T-helper 2 cell treated with Interferon-gamma antibody and Interleukin-4, amounts not matched to agents 100 ng/mL and 5 ng/mL, for 36 hours (primary cell): ENCODE results near the gene RNF182. TPM values are rescaled to one million over a fixed set of nuclear protein-coding genes. Genes with fewer than 3 reads are reported as not detected.
"Not testable (repeated sequence)": the region's sequence is repeated elsewhere in the genome, so short reads cannot be mapped to it uniquely, and the experiment has no call there.

Experiments
- intact Hi-C: fragments of 100-400 bp; cut with micrococcal nuclease; formaldehyde crosslinking; loops from one replicate; pipeline ENCODE4 v1.15.1; 2023
- total RNA-seq: library from RNA; stranded (reverse); gene quantifications from 2 replicates; pipeline ENCODE4 v1.2.3, GENCODE V29; 2022

Gene RNF182
- total RNA-seq, 1 donor from 2014 or later, result not detected

DNA sequence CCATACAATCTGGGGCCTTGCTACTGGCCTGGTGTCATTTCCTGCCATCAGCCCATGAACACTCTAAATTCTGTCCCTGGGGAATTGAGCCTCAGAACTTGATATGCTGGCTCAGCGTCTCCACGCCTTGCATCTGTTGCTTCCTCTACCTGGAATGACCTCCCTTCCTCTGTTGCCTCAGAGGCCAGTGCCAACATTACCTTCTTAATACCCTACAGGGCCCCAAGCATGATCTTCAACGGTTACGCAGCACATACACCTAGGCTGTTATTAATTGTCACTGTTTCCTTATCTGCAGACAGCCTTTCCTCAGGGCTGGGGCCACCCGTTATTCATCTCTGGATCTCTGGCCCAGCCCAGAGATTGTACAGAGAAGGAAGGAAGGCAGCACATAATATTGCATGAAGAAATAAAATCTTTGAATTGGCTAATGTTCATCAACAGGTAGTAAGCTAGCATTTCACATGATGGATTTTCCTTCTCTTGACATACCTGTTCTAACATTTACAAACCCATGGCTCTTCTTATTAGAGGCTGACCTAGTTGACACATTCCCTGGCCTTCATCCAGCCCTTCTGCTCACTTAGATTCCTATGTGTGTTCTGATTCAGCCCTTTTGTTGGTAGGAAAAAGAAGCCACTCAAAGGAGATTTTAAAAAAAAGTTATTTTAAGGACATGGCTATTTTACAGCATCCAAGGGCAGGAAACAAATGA is 8.4 kb upstream of the RNF182 start:
- intact Hi-C loops, result loop anchor here (10.0 kb wide), 1 partner anchor 1708 kb away; no protein-coding TSS in a partner anchor

DNA sequence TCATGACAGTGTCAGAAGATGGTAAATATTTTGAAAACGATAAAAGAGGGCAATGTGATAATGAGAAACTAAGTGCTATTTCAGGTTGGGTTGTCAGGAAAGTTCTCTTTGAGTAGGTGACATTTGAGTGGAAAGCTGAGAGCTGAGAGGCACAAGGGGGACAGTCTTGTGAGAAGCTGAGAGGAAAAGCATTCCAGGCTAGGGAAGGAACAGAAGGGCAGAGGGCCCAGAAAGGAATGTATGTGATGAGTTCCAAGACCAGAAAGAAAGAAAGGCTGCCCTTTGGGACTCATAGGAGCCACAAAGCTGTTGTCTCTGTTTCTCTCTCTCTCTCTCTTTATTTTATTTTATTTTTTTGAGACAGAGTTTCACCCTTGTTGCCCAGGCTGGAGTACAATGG is 7.6 kb upstream of the RNF182 start:
- intact Hi-C loops, result loop anchor here (10.0 kb wide), 1 partner anchor 1708 kb away; no protein-coding TSS in a partner anchor

DNA sequence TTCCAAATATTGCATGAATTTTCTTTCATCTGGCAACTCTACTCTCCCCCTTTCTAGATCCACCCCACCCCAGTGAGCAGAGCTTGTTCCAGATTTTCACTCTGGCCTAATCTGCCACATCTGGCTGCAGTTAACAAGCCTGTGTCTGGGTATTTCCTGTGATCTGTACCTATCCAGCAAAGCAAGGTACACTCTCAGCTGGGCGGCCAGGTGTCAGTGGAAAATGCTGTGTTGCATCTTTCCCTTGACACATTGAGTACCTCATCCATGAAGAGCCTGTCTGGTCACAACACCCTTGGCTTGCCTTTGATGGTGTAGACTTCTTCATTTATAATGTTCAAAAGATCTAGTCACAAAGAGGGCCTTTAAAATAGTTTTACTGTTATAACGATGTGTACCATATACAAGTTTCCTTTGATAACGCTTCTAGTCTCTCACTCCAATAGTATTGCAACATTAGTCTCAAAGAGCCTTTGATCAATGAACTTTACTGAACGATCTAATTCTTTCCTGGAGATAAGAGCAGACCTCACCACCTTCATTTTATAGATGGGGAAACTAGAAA is 6.0 kb upstream of the RNF182 start:
- intact Hi-C loops, result loop anchor here (10.0 kb wide), 1 partner anchor 1706 kb away; no protein-coding TSS in a partner anchor

DNA sequence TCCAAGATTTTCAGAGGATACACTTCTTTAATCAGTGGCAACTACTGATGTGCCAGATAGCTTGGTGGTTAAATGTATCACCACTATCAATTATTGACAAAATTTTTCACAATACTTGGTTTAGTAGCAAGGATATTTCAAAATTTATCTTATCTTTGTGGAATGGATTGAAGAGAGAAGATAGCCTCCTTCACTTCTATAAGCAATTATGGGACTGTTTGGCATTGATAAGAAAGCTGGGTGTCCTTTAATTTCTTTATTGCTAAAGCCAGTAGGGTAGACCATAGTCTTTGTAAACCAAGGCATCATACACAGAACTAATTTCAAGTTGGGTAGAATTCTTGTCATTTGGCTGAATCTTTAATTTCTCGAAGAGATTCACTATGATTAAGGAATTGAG is 4.9 kb upstream of the RNF182 start:
- intact Hi-C loops, result loop anchor here (10.0 kb wide), 1 partner anchor 1705 kb away; no protein-coding TSS in a partner anchor

DNA sequence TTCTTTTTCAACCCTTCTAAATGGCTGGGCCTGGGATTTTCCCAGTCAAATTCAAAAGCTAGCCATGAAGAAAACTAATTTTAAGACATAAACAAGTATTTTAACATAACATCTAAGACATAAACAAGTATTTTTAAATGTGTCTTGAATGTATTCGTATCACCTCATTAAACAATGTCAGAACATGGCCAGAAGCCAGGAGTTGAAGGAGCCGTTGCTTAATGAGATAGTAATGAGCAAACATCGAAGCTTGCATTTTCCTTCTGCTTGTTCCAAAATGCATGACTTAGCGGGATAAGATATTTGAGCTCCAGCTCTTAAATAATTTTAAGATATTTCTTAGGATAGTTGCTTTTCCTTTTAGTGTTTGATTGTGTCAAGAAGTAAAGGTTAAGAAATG is 4.2 kb upstream of the RNF182 start:
- intact Hi-C loops, result no loop called here

DNA sequence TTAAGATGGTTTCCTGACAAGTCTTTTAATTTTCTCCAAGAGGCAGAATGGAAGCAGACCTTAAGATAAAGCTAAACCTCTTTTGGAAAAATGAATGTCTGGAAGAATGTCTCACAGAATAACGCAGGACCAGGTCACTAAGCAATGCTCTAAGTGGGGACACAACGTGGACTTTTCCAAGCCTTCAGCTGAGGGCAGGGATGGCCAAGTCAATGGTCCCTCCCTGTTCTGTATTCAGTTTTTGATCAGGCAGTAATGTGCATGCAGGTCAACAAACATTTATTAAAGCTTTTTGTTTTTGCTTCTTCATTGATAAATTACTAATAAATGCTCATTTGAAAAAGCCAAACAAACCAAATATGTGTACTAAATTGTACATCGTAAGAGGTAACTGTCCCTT is 2.0 kb upstream of the RNF182 start:
- intact Hi-C loops, result no loop called here

DNA sequence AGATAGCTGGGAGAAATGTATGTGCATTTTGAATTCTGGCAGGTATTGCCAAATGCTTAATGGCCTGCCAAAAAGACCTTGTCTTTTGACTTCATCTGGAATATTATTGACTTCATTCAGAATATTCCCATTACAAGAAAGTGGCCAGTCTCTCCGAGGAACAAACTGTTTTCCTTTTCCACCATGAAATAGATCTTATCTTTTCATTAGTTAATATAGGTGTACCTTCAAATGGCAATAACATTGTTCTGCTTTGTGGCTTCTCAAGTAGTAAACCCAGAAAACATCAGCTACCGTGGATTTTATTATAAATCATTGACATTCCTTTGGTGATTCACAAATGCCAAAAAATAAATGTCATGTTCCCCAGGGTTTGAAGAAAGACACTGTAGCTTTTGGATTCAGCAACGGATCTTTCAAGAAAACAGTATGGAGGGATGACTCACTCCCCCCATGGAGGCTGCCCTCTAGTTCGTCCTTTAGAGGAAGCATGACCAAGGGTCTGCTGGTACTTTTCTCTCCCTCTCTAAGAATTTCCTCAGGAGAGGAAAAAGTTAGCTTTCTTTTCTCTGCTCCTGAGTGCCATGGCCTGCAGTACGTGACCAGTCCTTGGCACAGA is 1.1 kb upstream of the RNF182 start:
- intact Hi-C loops, result no loop called here

DNA sequence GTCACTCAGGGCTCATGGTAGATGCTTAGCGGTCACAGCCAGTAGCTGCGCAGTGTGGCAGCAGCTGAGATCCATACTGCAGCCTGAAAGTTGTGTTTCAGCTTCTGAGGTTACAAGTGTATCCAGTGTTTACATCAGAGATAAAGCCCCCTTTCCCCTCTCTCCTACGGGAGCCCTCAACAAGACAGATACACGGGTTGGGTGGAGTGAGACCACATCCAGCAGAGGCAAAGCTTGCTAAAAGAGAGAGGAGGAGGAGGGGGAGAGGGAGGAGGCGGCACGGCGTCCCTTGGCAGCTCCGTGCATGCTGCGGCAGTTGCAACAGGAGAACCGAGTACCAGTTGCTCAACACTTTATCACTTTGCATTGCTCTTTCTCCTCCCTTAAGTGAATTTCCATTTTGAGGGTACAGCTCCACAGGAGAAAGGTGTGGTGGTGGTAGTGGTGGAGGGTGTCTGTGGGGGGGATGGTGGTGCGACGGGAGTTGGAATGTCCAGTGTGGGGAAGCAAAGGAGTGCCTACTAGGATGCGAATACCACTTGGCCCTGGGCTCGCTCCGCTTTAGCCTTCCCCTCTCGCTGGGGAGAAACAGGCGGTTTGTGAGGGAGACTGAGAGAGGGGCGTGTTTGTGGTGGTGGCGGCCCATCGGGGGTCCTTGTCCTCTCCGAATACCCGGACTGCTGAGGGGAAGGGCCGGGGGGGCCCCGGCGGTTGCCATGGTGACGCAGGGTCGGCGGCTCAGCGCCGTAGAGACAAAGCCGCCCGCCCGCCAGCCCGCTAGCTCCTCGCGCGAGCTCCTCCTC is 405 bp upstream of the RNF182 start:
- intact Hi-C loops, result no loop called here

DNA sequence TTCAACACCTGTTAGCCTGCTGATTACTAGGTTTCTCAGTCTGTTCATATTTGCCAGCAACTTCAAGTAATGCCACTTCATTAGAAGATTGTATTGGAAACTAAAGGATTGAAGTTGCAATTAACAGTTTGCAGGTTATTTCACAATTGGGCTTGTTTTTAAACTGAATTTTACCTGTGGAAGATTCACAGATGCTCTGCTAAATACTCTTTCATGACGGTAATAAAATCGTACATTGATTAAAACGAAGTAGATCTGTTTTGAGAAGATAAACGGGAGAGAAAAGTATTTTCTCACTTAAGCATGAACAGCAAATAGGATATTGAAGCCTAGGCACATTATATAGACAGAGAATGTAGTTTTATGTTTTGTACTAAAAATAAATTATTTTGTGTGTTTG is 1.6 kb downstream of the RNF182 start:
- intact Hi-C loops, result no loop called here

DNA sequence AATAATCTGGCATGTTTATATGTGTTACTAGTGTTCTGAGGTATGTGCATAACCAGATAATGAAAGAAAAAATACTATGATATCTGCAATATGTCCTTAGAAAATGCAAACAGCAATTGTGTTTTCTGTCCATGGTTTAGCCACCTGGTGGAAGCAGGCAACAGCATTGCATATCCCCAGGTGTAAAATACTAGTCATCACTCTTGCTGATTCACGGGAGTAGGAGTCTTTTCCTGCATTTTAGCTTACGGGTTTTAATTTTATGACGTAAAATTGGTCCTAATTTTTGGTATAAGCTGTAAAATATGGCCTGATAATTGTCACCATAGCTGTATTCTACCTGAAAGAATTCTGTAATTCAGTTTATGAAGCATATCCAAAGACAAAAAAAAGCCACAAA is 2.5 kb downstream of the RNF182 start:
- intact Hi-C loops, result no loop called here

DNA sequence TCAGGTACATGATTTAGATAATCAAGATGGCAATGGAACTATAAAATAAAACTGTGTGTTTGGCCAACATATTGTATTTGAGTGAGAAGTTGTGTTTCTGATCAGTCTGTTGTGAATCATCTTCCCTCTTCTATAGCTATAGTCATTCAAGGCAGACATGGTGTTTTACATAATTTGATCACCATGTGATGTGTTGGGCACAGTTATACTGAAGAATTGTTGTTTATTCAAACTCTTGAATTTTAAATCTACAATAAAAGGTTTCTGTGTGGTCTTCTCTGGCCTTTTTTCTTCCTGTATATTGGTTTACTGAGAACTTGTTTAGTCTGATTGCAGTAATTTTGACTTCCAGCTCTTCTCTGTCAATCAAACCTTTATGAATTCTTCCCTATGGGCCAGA is 4.4 kb downstream of the RNF182 start:
- intact Hi-C loops, result no loop called here

DNA sequence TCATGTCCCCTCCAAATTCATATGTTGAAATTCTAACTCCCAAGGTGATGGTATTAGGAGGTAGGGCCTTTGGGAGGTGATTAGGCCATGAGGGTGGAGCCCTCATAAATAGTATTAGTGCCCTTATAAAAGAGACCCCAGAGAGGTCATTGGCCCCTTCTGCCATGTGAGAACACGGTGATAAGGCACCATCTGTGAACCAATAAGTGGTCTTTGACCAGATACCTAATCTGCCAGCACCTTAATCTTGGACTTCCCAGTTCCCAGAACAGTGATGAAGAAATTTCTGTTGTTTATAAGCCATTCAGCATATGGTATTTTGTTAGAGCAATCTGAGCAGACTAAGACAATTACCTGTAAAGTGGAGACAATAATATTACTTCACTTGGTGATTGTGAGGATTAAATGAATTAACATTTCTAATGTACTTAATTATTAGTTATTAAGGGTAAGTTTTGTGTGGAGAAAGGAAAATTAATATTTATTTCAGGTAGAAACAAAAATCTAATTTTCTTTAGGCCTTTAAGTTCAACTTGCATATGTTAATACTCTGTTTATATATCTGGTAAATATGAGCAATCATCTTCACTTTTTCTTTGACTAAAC is 7.1 kb downstream of the RNF182 start:
- intact Hi-C loops, result no loop called here

DNA sequence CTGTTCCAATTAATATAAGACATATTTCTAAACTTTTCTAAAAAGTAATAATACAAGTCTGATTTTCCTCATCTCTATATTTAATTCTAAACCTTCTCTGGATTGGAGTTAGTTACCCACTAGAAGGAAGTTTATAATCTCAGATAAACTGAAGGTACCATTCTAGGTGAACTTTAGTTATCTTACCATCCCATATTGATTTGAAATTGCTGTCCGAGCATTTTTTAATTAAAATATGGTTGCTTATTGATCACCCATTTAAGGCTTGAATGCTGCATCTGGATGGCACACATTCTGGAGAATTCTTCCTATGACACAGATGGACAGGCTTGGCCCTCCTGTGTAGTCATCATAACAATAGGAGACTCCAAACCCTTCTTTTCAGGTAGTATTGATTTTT is 8.0 kb downstream of the RNF182 start:
- intact Hi-C loops, result no loop called here

DNA sequence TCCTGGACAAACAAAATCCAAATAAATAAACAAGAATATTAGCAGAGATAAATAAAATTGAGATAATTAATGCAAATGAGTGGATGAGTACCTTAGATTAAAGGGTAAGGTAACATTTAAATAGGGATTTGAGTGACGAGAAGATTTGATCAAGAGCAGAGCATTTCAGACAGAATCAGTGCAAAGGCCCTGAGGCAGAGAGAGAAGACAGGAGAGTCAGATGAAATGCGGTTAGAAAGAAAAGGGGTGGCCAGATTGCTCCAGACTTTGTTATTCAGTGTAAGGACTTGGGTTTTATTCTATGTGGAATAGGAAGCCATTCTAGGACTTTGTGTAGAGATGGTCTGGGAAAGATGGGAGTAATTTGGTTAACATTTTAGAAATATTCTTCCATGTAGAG is 10.0 kb downstream of the RNF182 start:
- intact Hi-C loops, result no loop called here

DNA sequence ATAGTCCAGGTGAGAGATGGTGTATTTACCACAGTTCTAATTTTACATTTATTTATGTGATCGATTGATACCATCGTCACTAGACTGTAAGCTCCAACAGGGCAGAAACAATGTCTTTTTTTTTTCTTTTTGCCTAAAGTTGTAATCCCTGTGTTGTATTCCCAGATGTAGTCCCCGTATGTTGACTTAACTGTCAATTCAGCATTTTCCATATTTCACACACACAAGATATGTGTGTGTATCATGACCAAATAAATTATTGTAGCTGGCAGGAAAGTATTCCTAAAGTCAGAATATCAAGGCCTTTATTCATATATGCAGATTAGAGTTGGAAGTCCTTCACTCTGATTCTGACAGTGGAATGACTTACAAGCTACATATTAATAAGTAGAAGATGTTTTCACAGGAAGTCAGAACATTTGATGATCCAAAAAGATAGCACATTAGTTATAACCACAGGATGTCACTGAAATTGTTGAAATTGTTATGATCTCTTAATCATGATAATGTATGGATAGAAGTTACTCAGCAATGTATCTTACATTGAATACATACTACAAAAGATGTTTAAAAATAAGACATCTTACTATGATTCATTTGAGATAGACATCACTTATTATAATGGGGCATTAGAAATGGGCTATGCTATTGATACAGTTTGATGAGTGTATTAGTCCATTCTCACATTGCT is 10.6 kb downstream of the RNF182 start:
- intact Hi-C loops, result no loop called here

DNA sequence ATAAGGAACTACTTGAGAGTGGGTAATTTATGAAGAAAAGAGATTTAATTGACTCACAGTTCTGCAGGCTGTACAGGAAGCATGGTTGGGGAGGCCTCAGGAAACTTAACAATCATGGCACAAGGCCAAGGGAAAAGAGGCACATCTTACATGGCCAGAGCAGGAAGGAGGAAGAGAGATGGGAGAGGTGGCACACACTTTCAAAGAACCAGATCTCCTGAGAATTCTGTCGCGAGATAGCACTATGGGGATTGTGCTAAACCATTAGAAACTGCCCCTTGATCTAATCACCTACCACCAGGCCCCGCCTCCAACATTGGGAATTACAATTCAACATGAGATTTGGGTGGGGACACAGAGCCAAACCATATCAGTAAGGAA is 11.1 kb downstream of the RNF182 start:
- intact Hi-C loops, result not testable (repeated sequence)

DNA sequence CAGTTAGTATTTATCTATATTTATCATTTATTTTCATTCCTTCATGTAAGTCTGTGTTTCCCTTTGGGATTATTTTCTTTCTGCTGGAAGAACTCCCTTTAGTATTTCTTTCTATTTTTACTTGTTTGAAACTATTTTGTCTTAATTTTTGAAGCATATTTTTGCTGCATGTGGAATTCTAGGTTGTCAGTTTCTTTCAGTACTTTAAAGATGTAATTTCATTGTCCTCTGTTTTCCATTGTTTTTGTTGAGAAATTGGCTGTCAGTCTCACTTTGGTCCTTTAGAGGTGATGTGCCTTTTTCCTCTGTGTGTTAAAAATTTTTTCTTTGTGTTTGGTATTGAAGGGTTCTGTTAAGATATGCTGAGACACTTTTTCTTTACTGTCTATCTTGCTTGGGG is 17.1 kb downstream of the RNF182 start:
- intact Hi-C loops, result no loop called here

DNA sequence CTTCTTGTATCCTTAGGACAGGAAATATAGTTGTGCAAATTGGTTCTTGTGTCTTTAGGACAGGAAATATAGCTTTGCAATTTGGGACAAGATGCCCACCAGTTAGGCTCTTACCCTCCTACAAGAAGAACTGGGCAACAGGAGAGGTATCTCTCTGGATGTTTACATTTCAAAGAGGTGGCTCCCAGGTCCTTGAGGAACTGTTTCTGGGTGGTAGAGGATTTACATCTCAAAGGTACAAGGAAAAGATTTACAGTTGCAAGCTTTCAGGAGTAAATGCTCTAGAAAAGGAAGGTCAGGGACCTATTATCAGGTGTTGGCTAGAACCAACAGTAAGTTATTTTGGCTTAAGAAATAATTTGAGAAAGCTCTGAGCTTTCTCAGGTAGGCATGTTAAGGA is 19.2 kb downstream of the RNF182 start:
- intact Hi-C loops, result no loop called here

DNA sequence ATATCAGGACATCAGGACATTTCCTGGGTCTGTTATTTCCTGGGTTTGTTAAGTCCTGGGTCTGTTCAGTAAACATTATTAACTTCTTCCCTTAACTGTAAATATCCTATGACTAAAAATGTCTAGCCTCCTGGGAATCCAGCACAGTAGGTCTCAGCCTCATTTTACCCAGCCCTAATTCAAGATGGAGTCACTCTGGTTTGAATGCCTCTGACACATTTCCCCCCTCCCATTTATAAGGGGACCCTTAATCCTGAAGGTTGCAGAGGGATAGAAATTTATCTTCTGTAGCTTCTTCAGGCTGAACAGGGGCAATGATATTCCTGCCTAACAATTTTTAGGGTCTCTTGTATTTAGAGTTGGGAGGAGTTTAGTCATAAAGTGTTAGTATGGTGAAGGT is 21.8 kb downstream of the RNF182 start:
- intact Hi-C loops, result no loop called here

DNA sequence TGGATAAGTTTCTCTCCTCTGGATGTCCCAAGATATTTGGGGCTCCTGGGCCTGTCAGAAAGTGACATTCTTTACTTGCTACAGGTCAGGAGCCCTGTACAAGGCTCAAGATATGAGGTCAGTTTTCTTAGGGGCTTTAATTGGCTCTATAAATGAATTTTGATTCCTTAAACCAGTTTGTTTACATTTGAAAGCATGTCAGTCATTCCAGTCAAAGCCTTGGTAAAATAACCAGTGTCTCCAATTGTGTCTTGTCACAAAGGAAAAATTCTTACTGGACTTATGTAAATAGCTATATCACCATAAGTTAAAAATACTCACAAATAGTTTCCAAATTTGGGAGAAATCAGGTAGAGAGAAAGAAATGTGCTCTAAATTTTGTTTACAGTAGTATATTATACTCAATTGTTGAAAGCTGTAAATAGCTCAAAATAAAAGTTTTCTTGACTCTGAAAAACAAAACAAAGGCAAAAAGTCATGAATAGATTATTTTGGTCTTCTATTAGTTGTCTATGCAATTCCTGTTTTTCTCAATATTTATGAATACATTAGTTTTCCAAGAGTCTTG is 22.9 kb downstream of the RNF182 start:
- intact Hi-C loops, result no loop called here

DNA sequence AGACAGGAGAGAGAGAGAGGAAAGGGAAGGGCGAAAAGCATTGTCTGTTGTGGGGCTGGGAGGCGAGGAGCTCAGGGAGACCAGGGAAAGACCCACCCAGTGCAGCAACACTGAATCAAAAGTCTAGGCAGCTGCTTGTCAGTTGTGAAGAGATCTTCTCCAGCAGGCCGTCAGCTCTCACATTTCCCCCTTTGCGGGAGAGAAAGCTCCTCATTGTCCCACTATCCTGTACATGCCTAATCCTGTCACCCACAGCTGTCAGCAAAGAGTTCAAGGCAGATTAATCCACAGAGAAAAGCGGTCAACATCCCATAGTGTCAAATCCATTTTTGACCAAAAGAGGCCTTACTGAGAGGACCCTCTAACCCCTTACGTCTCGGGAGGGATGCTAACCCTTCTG is 27.3 kb downstream of the RNF182 start:
- intact Hi-C loops, result no loop called here
